Measurements from ENCODE around the gene DOCK3.
"Not testable (repeated sequence)": the region's sequence is repeated elsewhere in the genome, so short reads cannot be mapped to it uniquely, and the experiment has no call there.

DOCK3 gene

GRCh38 chr3:51386852-51387229 lies 712.1 kb downstream of the DOCK3 start:
- DNase-seq (ENCODE audit: low read depth in 3 of 3) = no peak

GRCh38 chr3:51387281-51387680 lies 712.6 kb downstream of the DOCK3 start:
- DNase-seq (ENCODE audit: low read depth in 3 of 3) = not testable (repeated sequence)

- no peak for DNase-seq (ENCODE audit: low read depth in 3 of 3)
Measured at GRCh38 chr3:51388286-51389029, 713.7 kb downstream of the DOCK3 start.

GRCh38 chr3:51389423-51390183 lies 714.9 kb downstream of the DOCK3 start:
- peak in 1 of 3 experiments; percentile 44 for DNase-seq (ENCODE audit: low read depth in 3 of 3)

GRCh38 chr3:51390246-51391074 lies 715.7 kb downstream of the DOCK3 start:
- DNase-seq (ENCODE audit: low read depth in 3 of 3) = no peak

- peak; percentile 95 to 96 (median 95) for DNase-seq (ENCODE audit: low read depth in 3 of 3)
Measured at GRCh38 chr3:51391075-51391565, 716.4 kb downstream of the DOCK3 start, which contains the start of gene RBM15B. TSS of gene RBM15B (plus strand) at chr3:51391285. CDS start at chr3:51391400, 115 bp downstream.

GRCh38 chr3:51391566-51392354 lies 717.0 kb downstream of the DOCK3 start:
- peak in 1 of 3 experiments; percentile 37 for DNase-seq (ENCODE audit: low read depth in 3 of 3)

- DNase-seq (ENCODE audit: low read depth in 3 of 3) = no peak
Measured at GRCh38 chr3:51392355-51393133, 717.8 kb downstream of the DOCK3 start.

GRCh38 chr3:51393134-51393495 lies 718.4 kb downstream of the DOCK3 start:
- DNase-seq (ENCODE audit: low read depth in 3 of 3) = no peak

- DNase-seq (ENCODE audit: low read depth in 3 of 3) = no peak
Measured at GRCh38 chr3:51393564-51393963, 718.8 kb downstream of the DOCK3 start.

GRCh38 chr3:51394541-51394940 lies 719.8 kb downstream of the DOCK3 start:
- DNase-seq (ENCODE audit: low read depth in 3 of 3) = no peak

GRCh38 chr3:51395493-51396213 lies 720.9 kb downstream of the DOCK3 start:
- DNase-seq (ENCODE audit: low read depth in 3 of 3) = no peak

GRCh38 chr3:51396401-51396800 lies 721.7 kb downstream of the DOCK3 start:
- DNase-seq (ENCODE audit: low read depth in 3 of 3) = no peak

GRCh38 chr3:51397392-51397791 lies 722.7 kb downstream of the DOCK3 start:
- no peak for DNase-seq (ENCODE audit: low read depth in 3 of 3)

- no peak for DNase-seq (ENCODE audit: low read depth in 3 of 3)
Measured at GRCh38 chr3:51398595-51399310, 724.0 kb downstream of the DOCK3 start.

GRCh38 chr3:51400166-51400565 lies 725.4 kb downstream of the DOCK3 start:
- no peak for DNase-seq (ENCODE audit: low read depth in 3 of 3)

- DNase-seq (ENCODE audit: low read depth in 3 of 3) = no peak
Measured at GRCh38 chr3:51401735-51402134, 727.0 kb downstream of the DOCK3 start.

GRCh38 chr3:51403675-51404074 lies 728.9 kb downstream of the DOCK3 start:
- no peak for DNase-seq (ENCODE audit: low read depth in 3 of 3)

- no peak for DNase-seq (ENCODE audit: low read depth in 3 of 3)
Measured at GRCh38 chr3:51408021-51408420, 733.3 kb downstream of the DOCK3 start.

Measured in stimulated activated CD4-positive, alpha-beta T cell treated with anti-CD3 and anti-CD28 coated beads, TNF-alpha, amount 100 ng/mL, for 24 hours (primary cell).